Measurements from ENCODE around the gene FOXS1.

Gene FOXS1

GRCh38 chr20:31813611-31814010 lies 31.8 kb downstream of the FOXS1 start:
- no peak overlapping the region for H3K27ac ChIP-seq (ENCODE audit: insufficient read depth, low read depth, low read length, poor library complexity, severe bottlenecking)
- no peaks in the 10 kb centered on the region for H3K9me3 ChIP-seq (ENCODE audit: control insufficient read depth, low read length)
- H3K27me3 ChIP-seq (ENCODE audit: control insufficient read depth, insufficient read depth, low read length, poor library complexity, severe bottlenecking): no peaks in the 10 kb centered on the region
- H3K4me3 ChIP-seq (ENCODE audit: insufficient read depth, low read depth, low read length): no peak overlapping the region
- H3K4me1 ChIP-seq (ENCODE audit: control insufficient read depth, insufficient read depth, low read length): peaks cover 7% of the 10 kb centered on the region
- H3K36me3 ChIP-seq (ENCODE audit: control insufficient read depth, insufficient read depth, low read length): no peaks in the 10 kb centered on the region

- 94 to 95% methylated on average over 15 of the region's 15 CpGs for WGBS, 2 experiments
- no peak overlapping the region for H3K27ac ChIP-seq (ENCODE audit: insufficient read depth, low read depth, low read length, poor library complexity, severe bottlenecking)
These were observed 33.3 kb downstream of the FOXS1 start for GRCh38 chr20:31811796-31812728.

GRCh38 chr20:31811198-31811597 lies 34.2 kb downstream of the FOXS1 start:
- peaks cover 4% of the 10 kb centered on the region for H3K4me1 ChIP-seq (ENCODE audit: control insufficient read depth, insufficient read depth, low read length)
- H3K4me3 ChIP-seq (ENCODE audit: insufficient read depth, low read depth, low read length): no peak overlapping the region
- H3K27me3 ChIP-seq (ENCODE audit: control insufficient read depth, insufficient read depth, low read length, poor library complexity, severe bottlenecking): no peaks in the 10 kb centered on the region
- H3K9me3 ChIP-seq (ENCODE audit: control insufficient read depth, low read length): no peaks in the 10 kb centered on the region
- no peaks in the 10 kb centered on the region for H3K36me3 ChIP-seq (ENCODE audit: control insufficient read depth, insufficient read depth, low read length)
- WGBS, 2 experiments: 91 to 94% methylated on average over 4 of the region's 4 CpGs
- H3K27ac ChIP-seq (ENCODE audit: insufficient read depth, low read depth, low read length, poor library complexity, severe bottlenecking): no peak overlapping the region

More at GRCh38 chr20:31811796-31812728, 33.3 kb downstream of the FOXS1 start:
- Histone ChIP-seq H3K27me3 (ENCODE audit: control insufficient read depth, insufficient read depth, low read length, poor library complexity, severe bottlenecking) (no peaks in the 10 kb centered on the region), H3K4me3 (ENCODE audit: insufficient read depth, low read depth, low read length) (no peak overlapping the region), H3K9me3 (ENCODE audit: control insufficient read depth, low read length) (no peaks in the 10 kb centered on the region), H3K4me1 (ENCODE audit: control insufficient read depth, insufficient read depth, low read length) (peaks cover 4% of the 10 kb centered on the region), H3K36me3 (ENCODE audit: control insufficient read depth, insufficient read depth, low read length) (no peaks in the 10 kb centered on the region)

GRCh38 chr20:31809661-31810060 lies 35.7 kb downstream of the FOXS1 start:
- Histone ChIP-seq H3K36me3 (ENCODE audit: control insufficient read depth, insufficient read depth, low read length) (no peaks in the 10 kb centered on the region), H3K9me3 (ENCODE audit: control insufficient read depth, low read length) (no peaks in the 10 kb centered on the region), H3K4me1 (ENCODE audit: control insufficient read depth, insufficient read depth, low read length) (no peaks in the 10 kb centered on the region), H3K27ac (ENCODE audit: insufficient read depth, low read depth, low read length, poor library complexity, severe bottlenecking) (no peak overlapping the region), H3K4me3 (ENCODE audit: insufficient read depth, low read depth, low read length) (no peak overlapping the region), H3K27me3 (ENCODE audit: control insufficient read depth, insufficient read depth, low read length, poor library complexity, severe bottlenecking) (no peaks in the 10 kb centered on the region)
- 89 to 94% methylated on average over 3 of the region's 3 CpGs for WGBS, 2 experiments

GRCh38 chr20:31808481-31808880 lies 36.9 kb downstream of the FOXS1 start:
- no peak overlapping the region for H3K4me3 ChIP-seq (ENCODE audit: insufficient read depth, low read depth, low read length)
- 83 to 92% methylated on average over 3 of the region's 3 CpGs for WGBS, 2 experiments
- no peaks in the 10 kb centered on the region for H3K9me3 ChIP-seq (ENCODE audit: control insufficient read depth, low read length)
- no peaks in the 10 kb centered on the region for H3K27me3 ChIP-seq (ENCODE audit: control insufficient read depth, insufficient read depth, low read length, poor library complexity, severe bottlenecking)
- H3K4me1 ChIP-seq (ENCODE audit: control insufficient read depth, insufficient read depth, low read length): no peaks in the 10 kb centered on the region
- H3K36me3 ChIP-seq (ENCODE audit: control insufficient read depth, insufficient read depth, low read length): peaks cover 4% of the 10 kb centered on the region
- peak overlapping the region; percentile 16 for H3K27ac ChIP-seq (ENCODE audit: insufficient read depth, low read depth, low read length, poor library complexity, severe bottlenecking)

- no peak overlapping the region for H3K4me3 ChIP-seq (ENCODE audit: insufficient read depth, low read depth, low read length)
- H3K27me3 ChIP-seq (ENCODE audit: control insufficient read depth, insufficient read depth, low read length, poor library complexity, severe bottlenecking): no peaks in the 10 kb centered on the region
- H3K27ac ChIP-seq (ENCODE audit: insufficient read depth, low read depth, low read length, poor library complexity, severe bottlenecking): no peak overlapping the region
- no peaks in the 10 kb centered on the region for H3K4me1 ChIP-seq (ENCODE audit: control insufficient read depth, insufficient read depth, low read length)
- WGBS, 2 experiments: 94 to 95% methylated on average over 8 of the region's 8 CpGs
- no peaks in the 10 kb centered on the region for H3K9me3 ChIP-seq (ENCODE audit: control insufficient read depth, low read length)
- peaks cover 15% of the 10 kb centered on the region for H3K36me3 ChIP-seq (ENCODE audit: control insufficient read depth, insufficient read depth, low read length)
These were observed 38.6 kb downstream of the FOXS1 start for GRCh38 chr20:31806564-31807355.

GRCh38 chr20:31803552-31804291 lies 41.7 kb downstream of the FOXS1 start:
- H3K27me3 ChIP-seq (ENCODE audit: control insufficient read depth, insufficient read depth, low read length, poor library complexity, severe bottlenecking): no peaks in the 10 kb centered on the region
- H3K27ac ChIP-seq (ENCODE audit: insufficient read depth, low read depth, low read length, poor library complexity, severe bottlenecking): no peak overlapping the region
- H3K9me3 ChIP-seq (ENCODE audit: control insufficient read depth, low read length): no peaks in the 10 kb centered on the region
- no peaks in the 10 kb centered on the region for H3K4me1 ChIP-seq (ENCODE audit: control insufficient read depth, insufficient read depth, low read length)
- 96 to 97% methylated on average over 7 of the region's 7 CpGs for WGBS, 2 experiments
- peaks cover 39% of the 10 kb centered on the region for H3K36me3 ChIP-seq (ENCODE audit: control insufficient read depth, insufficient read depth, low read length)
- H3K4me3 ChIP-seq (ENCODE audit: insufficient read depth, low read depth, low read length): no peak overlapping the region

GRCh38 chr20:31801508-31801907 lies 43.9 kb downstream of the FOXS1 start:
- Histone ChIP-seq H3K27me3 (ENCODE audit: control insufficient read depth, insufficient read depth, low read length, poor library complexity, severe bottlenecking) (no peaks in the 10 kb centered on the region), H3K9me3 (ENCODE audit: control insufficient read depth, low read length) (no peaks in the 10 kb centered on the region), H3K27ac (ENCODE audit: insufficient read depth, low read depth, low read length, poor library complexity, severe bottlenecking) (no peak overlapping the region), H3K4me3 (ENCODE audit: insufficient read depth, low read depth, low read length) (no peak overlapping the region), H3K4me1 (ENCODE audit: control insufficient read depth, insufficient read depth, low read length) (no peaks in the 10 kb centered on the region), H3K36me3 (ENCODE audit: control insufficient read depth, insufficient read depth, low read length) (peaks cover 54% of the 10 kb centered on the region)
- 95 to 96% methylated on average over 7 of the region's 7 CpGs for WGBS, 2 experiments

- no peaks in the 10 kb centered on the region for H3K27me3 ChIP-seq (ENCODE audit: control insufficient read depth, insufficient read depth, low read length, poor library complexity, severe bottlenecking)
- H3K4me1 ChIP-seq (ENCODE audit: control insufficient read depth, insufficient read depth, low read length): no peaks in the 10 kb centered on the region
- peaks cover 67% of the 10 kb centered on the region for H3K36me3 ChIP-seq (ENCODE audit: control insufficient read depth, insufficient read depth, low read length)
- no peak overlapping the region for H3K27ac ChIP-seq (ENCODE audit: insufficient read depth, low read depth, low read length, poor library complexity, severe bottlenecking)
- H3K4me3 ChIP-seq (ENCODE audit: insufficient read depth, low read depth, low read length): no peak overlapping the region
- WGBS, 2 experiments: 78 to 89% methylated on average over 3 of the region's 3 CpGs
- no peaks in the 10 kb centered on the region for H3K9me3 ChIP-seq (ENCODE audit: control insufficient read depth, low read length)
These were observed 48.0 kb downstream of the FOXS1 start for GRCh38 chr20:31797364-31797763.

Measured in ectodermal cell (in vitro differentiated cells).